NB4 (cell line): ENCODE results near the gene PHRF1.

ENCODE experiments used
- MYC ChIP-seq: IDR thresholded peaks from 2 replicates; pipeline ENCODE4 v1.6.1; 2011; ENCODE audit warnings: low read depth, low read length
- TF ChIP-seq, protein P1 (sequence below): IDR thresholded peaks from 2 replicates; pipeline ENCODE4 v1.6.1; 2011; ENCODE audit warnings: low read depth, low read length
- TF ChIP-seq, protein P2 (sequence below): IDR thresholded peaks from one replicate; pipeline ENCODE4 v1.5.1; 2012; ENCODE audit warnings: low read depth, low read length

DNA sequence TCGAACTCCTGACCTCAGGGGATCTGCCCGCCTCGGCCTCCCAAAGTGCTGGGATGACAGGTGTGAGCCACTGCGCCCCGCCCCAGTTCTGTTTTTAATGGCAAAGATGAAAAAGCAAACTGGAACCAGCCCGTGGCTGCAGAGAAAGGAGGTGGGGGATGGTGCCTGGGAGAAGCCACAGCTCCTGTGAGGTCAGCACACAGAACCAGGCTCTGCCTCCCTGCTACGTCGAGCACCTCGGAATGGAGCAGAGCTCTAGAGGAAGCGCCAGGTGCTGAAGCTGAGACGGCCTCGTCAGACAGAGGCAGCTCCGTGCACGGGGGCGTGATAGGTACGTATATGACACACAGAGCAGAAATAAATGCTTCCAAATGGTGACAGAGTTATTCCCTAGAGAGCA is 69.3 kb downstream of the PHRF1 start:
- TF ChIP-seq, protein P1, sequence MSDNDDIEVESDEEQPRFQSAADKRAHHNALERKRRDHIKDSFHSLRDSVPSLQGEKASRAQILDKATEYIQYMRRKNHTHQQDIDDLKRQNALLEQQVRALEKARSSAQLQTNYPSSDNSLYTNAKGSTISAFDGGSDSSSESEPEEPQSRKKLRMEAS, result no peak
- TF ChIP-seq MYC, result no peak
- TF ChIP-seq, protein P2, sequence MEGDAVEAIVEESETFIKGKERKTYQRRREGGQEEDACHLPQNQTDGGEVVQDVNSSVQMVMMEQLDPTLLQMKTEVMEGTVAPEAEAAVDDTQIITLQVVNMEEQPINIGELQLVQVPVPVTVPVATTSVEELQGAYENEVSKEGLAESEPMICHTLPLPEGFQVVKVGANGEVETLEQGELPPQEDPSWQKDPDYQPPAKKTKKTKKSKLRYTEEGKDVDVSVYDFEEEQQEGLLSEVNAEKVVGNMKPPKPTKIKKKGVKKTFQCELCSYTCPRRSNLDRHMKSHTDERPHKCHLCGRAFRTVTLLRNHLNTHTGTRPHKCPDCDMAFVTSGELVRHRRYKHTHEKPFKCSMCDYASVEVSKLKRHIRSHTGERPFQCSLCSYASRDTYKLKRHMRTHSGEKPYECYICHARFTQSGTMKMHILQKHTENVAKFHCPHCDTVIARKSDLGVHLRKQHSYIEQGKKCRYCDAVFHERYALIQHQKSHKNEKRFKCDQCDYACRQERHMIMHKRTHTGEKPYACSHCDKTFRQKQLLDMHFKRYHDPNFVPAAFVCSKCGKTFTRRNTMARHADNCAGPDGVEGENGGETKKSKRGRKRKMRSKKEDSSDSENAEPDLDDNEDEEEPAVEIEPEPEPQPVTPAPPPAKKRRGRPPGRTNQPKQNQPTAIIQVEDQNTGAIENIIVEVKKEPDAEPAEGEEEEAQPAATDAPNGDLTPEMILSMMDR, result no peak
